HEK293T (cell line): ENCODE data around the gene ZNF24.

Experiments used
- CTCF ChIA-PET: fragments of 350-600 bp; formaldehyde crosslinking; extraction: SDS; loops from one replicate; lab custom pipeline; 2021; ENCODE audit warnings: antibody characterized with exemption, inconsistent platforms; lab: Yijun Ruan, JAX
- POLR2A ChIA-PET: fragments of 350-600 bp; formaldehyde crosslinking; extraction: SDS; loops from one replicate; lab custom pipeline; 2020; ENCODE audit warnings: antibody characterized with exemption, inconsistent platforms; lab: Yijun Ruan, JAX
- DNase-seq: peaks from one replicate; pipeline ENCODE4 v3.0.0; 2012; ENCODE audit warnings: mixed read lengths; ENCODE audit errors: extremely low spot score
- ARNT ChIP-seq: fragments of 450-650 bp; IDR thresholded peaks from 2 replicates; pipeline ENCODE4 v1.6.1; 2017; ENCODE audit warnings: mild to moderate bottlenecking
- BHLHE40 ChIP-seq: fragments of 450-650 bp; IDR thresholded peaks from 2 replicates; pipeline ENCODE4 v1.6.1; 2016; ENCODE audit warnings: mild to moderate bottlenecking, moderate library complexity, borderline replicate concordance
- CTBP1 ChIP-seq: fragments of 450-650 bp; IDR thresholded peaks from 2 replicates; pipeline ENCODE4 v1.6.1; 2016; ENCODE audit warnings: borderline replicate concordance
- ELF4 ChIP-seq: fragments of 450-650 bp; IDR thresholded peaks from 2 replicates; pipeline ENCODE4 v1.6.1; 2017; ENCODE audit warnings: antibody characterized with exemption
- FOXA1 ChIP-seq: fragments of 450-650 bp; IDR thresholded peaks from 2 replicates; pipeline ENCODE4 v1.6.1; 2016; ENCODE audit warnings: mild to moderate bottlenecking
- FOXK2 ChIP-seq: fragments of 450-650 bp; IDR thresholded peaks from 2 replicates; pipeline ENCODE4 v1.6.1; 2016; ENCODE audit warnings: mild to moderate bottlenecking
- FOXM1 ChIP-seq: fragments of 450-650 bp; IDR thresholded peaks from 2 replicates; pipeline ENCODE4 v1.6.1; 2017; ENCODE audit warnings: mild to moderate bottlenecking, borderline replicate concordance
- HDGF ChIP-seq: fragments of 450-650 bp; IDR thresholded peaks from 2 replicates; pipeline ENCODE4 v1.6.1; 2017; ENCODE audit warnings: antibody characterized with exemption, borderline replicate concordance
- L3MBTL2 ChIP-seq: fragments of 450-650 bp; conservative IDR thresholded peaks from 2 replicates; pipeline ENCODE4 v1.6.1; 2016; ENCODE audit warnings: mild to moderate bottlenecking
- LEF1 ChIP-seq: fragments of 450-650 bp; IDR thresholded peaks from 2 replicates; pipeline ENCODE4 v1.6.1; 2017; ENCODE audit warnings: mild to moderate bottlenecking, borderline replicate concordance
- NFRKB ChIP-seq: fragments of 450-650 bp; IDR thresholded peaks from 2 replicates; pipeline ENCODE4 v1.6.1; 2016; ENCODE audit warnings: mild to moderate bottlenecking, moderate library complexity
- SP1 ChIP-seq: fragments of 450-650 bp; IDR thresholded peaks from 2 replicates; pipeline ENCODE4 v1.6.1; 2017
- SUZ12 ChIP-seq: fragments of 450-650 bp; IDR thresholded peaks from 2 replicates; pipeline ENCODE4 v1.6.1; 2016; ENCODE audit warnings: mild to moderate bottlenecking
- TARDBP ChIP-seq: fragments of 450-650 bp; IDR thresholded peaks from 2 replicates; pipeline ENCODE4 v1.6.1; 2016
- ZNF384 ChIP-seq: fragments of 450-650 bp; IDR thresholded peaks from 2 replicates; pipeline ENCODE4 v1.6.1; 2016
- TF ChIP-seq, protein P1 (sequence below): fragments of 450-650 bp; IDR thresholded peaks from 2 replicates; pipeline ENCODE4 v1.6.1; 2016

The ZNF24 gene

GRCh38 chr18:35334212-35334611 lies 10.0 kb downstream of the ZNF24 start:
- ChIA-PET POLR2A (interaction anchor here (1.8 kb wide), 1 partner anchor 10 kb away, joined by 9 read pairs; the partner anchor contains the start of gene ZNF24), CTCF (no interaction called here)
- DNase-seq, result no peak
- TF ChIP-seq TARDBP (no peak), ELF4 (no peak), SP1 (no peak), L3MBTL2 (no peak), FOXA1 (no peak), CTBP1 (no peak), BHLHE40 (no peak), FOXK2 (no peak), ZNF384 (no peak)

- ChIA-PET POLR2A (interaction anchor here (1.0 kb wide), 1 partner anchor 10 kb away, joined by 3 read pairs; no protein-coding TSS in a partner anchor), CTCF (interaction anchor here (0.6 kb wide), 1 partner anchor 15 kb away, joined by 3 read pairs; no protein-coding TSS in a partner anchor)
- TF ChIP-seq LEF1, result no peak
- TF ChIP-seq HDGF, result no peak
- TF ChIP-seq ZNF384, result no peak
- no peak for TF ChIP-seq SP1
- TF ChIP-seq NFRKB, result no peak
- no peak for TF ChIP-seq FOXK2
- TF ChIP-seq L3MBTL2, result no peak
- TF ChIP-seq, protein P1, sequence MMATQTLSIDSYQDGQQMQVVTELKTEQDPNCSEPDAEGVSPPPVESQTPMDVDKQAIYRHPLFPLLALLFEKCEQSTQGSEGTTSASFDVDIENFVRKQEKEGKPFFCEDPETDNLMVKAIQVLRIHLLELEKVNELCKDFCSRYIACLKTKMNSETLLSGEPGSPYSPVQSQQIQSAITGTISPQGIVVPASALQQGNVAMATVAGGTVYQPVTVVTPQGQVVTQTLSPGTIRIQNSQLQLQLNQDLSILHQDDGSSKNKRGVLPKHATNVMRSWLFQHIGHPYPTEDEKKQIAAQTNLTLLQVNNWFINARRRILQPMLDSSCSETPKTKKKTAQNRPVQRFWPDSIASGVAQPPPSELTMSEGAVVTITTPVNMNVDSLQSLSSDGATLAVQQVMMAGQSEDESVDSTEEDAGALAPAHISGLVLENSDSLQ, result no peak
- TF ChIP-seq TARDBP, result no peak
- no peak for TF ChIP-seq SUZ12
- no peak for TF ChIP-seq CTBP1
- DNase-seq, result no peak
Measured at GRCh38 chr18:35331367-35332087, 12.7 kb downstream of the ZNF24 start.

GRCh38 chr18:35328868-35329267 lies 15.4 kb downstream of the ZNF24 start:
- TF ChIP-seq L3MBTL2 (no peak), CTBP1 (no peak), LEF1 (no peak), ARNT (no peak), SUZ12 (no peak), BHLHE40 (no peak), SP1 (no peak), NFRKB (no peak), TARDBP (no peak), ELF4 (no peak), FOXA1 (no peak), FOXM1 (no peak), ZNF384 (no peak), FOXK2 (no peak), HDGF (no peak)
- TF ChIP-seq, protein P1, result no peak
- ChIA-PET POLR2A (no interaction called here), CTCF (no interaction called here)
- DNase-seq, result no peak

GRCh38 chr18:35326695-35327387 lies 17.4 kb downstream of the ZNF24 start:
- TF ChIP-seq, protein P1, result peak; percentile 57; the same call in 1 of the 2 replicates
- no peak for TF ChIP-seq L3MBTL2
- POLR2A ChIA-PET, result interaction anchor here (1.1 kb wide), 1 partner anchor 18 kb away, joined by 3 read pairs; the partner anchor contains the start of gene ZNF24
- no peak for DNase-seq
- CTCF ChIA-PET, result no interaction called here

- no peak for DNase-seq
- POLR2A ChIA-PET, result no interaction called here
- CTCF ChIA-PET, result no interaction called here
- no peak for TF ChIP-seq FOXM1
- TF ChIP-seq, protein P1, result no peak
- TF ChIP-seq NFRKB, result no peak
- no peak for TF ChIP-seq HDGF
Measured at GRCh38 chr18:35324926-35325655, 19.1 kb downstream of the ZNF24 start.
